ENCODE measurements around the gene CBX4. TPM values are rescaled to one million over a fixed set of nuclear protein-coding genes. Genes with fewer than 3 reads are reported as not detected.

The CBX4 gene
- total RNA-seq, 4 donors from 2014 or later = 5.5 to 16.6 (median 10.6) TPM

GRCh38 chr17:79875511-79875910 is 36.3 kb upstream of the CBX4 start:
- no peak for ATAC-seq (ENCODE audit: low FRiP score)
- TF ChIP-seq, protein P1, sequence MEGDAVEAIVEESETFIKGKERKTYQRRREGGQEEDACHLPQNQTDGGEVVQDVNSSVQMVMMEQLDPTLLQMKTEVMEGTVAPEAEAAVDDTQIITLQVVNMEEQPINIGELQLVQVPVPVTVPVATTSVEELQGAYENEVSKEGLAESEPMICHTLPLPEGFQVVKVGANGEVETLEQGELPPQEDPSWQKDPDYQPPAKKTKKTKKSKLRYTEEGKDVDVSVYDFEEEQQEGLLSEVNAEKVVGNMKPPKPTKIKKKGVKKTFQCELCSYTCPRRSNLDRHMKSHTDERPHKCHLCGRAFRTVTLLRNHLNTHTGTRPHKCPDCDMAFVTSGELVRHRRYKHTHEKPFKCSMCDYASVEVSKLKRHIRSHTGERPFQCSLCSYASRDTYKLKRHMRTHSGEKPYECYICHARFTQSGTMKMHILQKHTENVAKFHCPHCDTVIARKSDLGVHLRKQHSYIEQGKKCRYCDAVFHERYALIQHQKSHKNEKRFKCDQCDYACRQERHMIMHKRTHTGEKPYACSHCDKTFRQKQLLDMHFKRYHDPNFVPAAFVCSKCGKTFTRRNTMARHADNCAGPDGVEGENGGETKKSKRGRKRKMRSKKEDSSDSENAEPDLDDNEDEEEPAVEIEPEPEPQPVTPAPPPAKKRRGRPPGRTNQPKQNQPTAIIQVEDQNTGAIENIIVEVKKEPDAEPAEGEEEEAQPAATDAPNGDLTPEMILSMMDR (IDR thresholded peaks at IDR 0.05) = no peak

GRCh38 chr17:79874329-79874981 is 35.2 kb upstream of the CBX4 start:
- ATAC-seq (ENCODE audit: low FRiP score) = no peak

More at GRCh38 chr17:79875511-79875910, 36.3 kb upstream of the CBX4 start:
- no peak for DNase-seq (ENCODE audit: low spot score)

DNA sequence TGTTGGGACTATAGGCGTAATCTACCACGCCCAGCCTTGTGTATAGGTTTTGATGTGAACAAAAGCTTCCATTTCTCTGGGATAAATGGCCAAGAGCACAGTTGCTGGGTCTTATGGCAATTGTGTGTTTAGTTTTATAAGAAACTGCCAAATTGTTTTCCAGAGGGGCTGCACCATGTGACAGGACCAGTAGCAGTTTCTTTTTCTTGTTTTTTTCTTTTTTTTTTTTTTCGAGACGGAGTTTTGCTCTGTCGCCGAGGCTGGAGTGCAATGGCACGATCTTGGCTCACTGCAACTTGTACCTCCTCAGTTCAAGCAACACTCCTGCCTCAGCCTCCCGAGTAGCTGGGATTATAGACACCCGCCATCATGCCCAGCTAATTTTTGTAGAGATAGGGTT is 34.3 kb upstream of the CBX4 start:
- DNase-seq (ENCODE audit: low spot score) = no peak
- no peak for ATAC-seq (ENCODE audit: low FRiP score)
- TF ChIP-seq, protein P1 (IDR thresholded peaks at IDR 0.05) = no peak

More at GRCh38 chr17:79874329-79874981, 35.2 kb upstream of the CBX4 start:
- TF ChIP-seq, protein P1 (IDR thresholded peaks at IDR 0.05) = no peak
- no peak for DNase-seq (ENCODE audit: low spot score)

GRCh38 chr17:79872762-79873161 is 33.5 kb upstream of the CBX4 start:
- ATAC-seq (ENCODE audit: low FRiP score) (no peak), DNase-seq (ENCODE audit: low spot score) (no peak)
- TF ChIP-seq, protein P1 (IDR thresholded peaks at IDR 0.05) = no peak

DNA sequence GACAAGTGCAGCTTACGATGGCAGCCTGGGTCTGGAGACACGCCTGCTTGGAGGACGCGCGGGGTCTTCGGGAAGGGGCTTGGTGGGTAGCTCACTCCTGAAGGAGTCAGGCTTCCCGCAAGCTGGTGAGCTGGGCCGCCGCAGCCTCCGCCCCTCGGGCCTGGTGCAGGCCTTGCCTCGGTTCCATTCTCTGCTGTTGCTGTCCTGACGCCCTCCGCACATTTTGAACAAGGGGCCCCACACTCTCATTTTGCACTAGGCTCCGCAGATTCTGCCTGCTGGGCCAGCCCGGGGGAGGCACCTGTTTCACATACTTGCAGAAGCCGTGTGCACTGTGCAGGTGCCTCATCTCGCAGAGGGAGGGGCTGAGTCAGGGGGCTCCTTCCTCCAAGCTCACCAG is 31.9 kb upstream of the CBX4 start:
- no peak for DNase-seq (ENCODE audit: low spot score)
- TF ChIP-seq, protein P1 (IDR thresholded peaks at IDR 0.05) = no peak
- no peak for ATAC-seq (ENCODE audit: low FRiP score)

- DNase-seq (ENCODE audit: low spot score) = no peak
- no peak for ATAC-seq (ENCODE audit: low FRiP score)
- TF ChIP-seq, protein P1 (IDR thresholded peaks at IDR 0.05) = no peak
These were observed 31.3 kb upstream of the CBX4 start for GRCh38 chr17:79870540-79870939.

GRCh38 chr17:79866791-79867518 is 27.7 kb upstream of the CBX4 start:
- TF ChIP-seq, protein P1 (IDR thresholded peaks at IDR 0.05) = no peak
- no peak for ATAC-seq (ENCODE audit: low FRiP score)
- DNase-seq (ENCODE audit: low spot score) = no peak
